CMK (cell line): ENCODE results near the gene EPB41L4A.
"Not testable (repeated sequence)": the region's sequence is repeated elsewhere in the genome, so short reads cannot be mapped to it uniquely, and the experiment has no call there.

Experiments
- DNase-seq: peaks from one replicate; pipeline ENCODE4 v3.0.0-alpha.2; 2010; ENCODE audit warnings: low read depth

The EPB41L4A gene

DNA sequence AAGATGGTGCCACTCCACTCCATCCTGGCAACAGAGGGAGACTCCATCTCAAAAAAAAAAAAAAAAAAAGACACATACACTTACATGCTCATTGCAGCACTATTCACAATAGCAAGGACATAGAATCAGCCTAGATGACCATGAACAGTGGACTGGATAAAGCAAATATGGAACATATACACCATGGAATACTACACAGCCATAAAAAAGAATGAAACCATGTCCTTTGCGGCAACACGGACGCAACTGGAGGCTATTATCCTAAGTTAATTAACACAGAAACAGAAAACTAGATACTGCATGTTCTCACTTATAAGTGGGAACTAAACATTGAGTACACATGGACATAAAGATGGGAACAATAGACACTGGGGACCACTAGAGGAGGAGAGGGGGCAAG, 210.9 kb downstream of the EPB41L4A start:
- not testable (repeated sequence) for DNase-seq

DNA sequence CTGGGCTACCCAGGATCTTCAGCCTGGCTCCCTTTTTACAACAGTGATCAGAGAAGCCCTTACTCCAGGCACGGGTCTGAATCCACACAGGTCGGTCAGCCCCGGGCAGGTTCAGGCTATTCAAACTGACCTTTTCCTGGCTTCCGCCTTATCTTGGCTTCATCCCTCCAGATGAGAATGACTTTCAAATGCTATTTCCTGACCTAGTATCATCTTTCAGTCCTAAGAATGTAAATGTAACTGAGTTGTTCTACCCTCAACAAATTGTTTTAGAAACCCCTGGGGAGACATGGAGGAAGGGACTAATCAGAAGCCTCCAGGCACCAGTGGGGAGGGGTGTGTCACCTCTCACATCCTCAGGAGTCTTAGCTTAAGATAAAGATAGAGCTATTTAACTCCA, 213.2 kb downstream of the EPB41L4A start:
- no peak for DNase-seq

DNA sequence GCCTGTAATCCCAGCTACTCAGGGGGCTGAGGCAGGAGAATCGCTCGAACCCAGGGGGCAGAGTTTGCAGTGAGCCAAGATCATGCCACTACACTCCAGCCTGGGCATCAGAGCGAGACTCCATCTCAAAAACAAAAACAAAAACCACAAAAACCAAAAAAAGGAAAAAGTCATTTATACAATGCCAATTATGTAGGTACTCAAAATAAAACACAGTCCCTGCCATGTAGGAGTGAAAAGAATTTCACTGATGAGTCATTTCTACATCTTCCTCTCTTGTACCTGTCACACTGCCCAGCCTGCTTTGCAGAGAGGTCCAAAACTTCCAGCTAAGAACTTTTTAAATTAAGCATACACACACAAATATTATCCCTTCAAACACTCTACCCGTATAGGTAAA, 215.8 kb downstream of the EPB41L4A start:
- no peak for DNase-seq

DNA sequence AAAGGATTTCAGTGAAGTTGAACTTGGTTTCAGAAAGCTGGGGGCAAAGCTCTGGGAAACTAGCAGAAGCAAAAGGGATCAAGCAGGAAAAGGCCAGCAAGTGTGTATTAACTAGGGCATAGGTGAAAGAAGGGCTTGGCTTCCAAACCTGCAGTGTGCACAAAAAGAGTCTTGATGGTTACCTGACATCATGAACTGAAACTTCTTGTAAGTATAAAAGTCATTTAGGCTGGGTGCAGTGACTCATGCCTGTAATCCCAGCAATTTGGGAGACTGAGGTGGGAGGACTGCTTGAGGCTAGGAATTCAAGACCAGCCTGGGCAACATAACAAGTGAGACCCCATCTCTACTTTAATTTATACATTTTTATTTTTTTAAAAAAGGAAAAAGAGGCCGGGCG, 216.4 kb downstream of the EPB41L4A start:
- no peak for DNase-seq

DNA sequence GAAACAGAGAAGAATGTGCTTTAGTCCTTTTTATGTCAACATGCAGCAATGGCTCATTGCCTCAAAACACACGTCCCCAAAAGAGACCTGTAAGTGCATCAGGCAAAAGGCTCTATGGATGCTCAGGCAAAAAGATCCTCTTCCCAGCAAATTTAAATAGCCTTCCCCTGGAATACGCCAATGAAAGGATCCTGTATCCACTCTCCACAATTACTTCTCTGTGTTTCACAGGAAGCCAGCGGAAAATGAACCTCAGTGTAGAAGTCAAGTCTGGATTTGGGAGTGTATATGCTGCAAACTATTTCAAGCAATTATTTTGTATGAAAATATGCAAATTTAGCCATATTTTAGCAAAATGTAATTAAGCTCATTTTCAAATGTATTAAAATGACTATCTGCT, 217.9 kb downstream of the EPB41L4A start:
- DNase-seq, result no peak

DNA sequence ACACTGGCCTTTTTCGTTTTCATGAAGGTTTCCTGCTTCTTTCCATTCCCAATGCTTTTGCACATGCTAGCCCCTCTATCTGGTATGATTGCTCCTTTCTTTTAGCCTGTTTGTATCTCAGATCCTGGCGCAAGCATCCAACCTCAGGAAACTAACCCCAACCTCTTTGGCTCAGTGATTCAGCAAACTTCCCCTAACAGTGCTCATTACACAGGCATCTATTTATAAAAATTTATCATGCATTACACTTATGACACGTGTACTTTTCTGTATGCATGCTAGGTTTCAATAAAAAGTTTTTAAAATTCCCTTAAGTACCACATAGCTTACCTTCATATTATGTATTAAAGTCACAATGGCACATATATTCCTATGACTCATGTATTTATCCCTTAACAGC, 218.9 kb downstream of the EPB41L4A start:
- no peak for DNase-seq

DNA sequence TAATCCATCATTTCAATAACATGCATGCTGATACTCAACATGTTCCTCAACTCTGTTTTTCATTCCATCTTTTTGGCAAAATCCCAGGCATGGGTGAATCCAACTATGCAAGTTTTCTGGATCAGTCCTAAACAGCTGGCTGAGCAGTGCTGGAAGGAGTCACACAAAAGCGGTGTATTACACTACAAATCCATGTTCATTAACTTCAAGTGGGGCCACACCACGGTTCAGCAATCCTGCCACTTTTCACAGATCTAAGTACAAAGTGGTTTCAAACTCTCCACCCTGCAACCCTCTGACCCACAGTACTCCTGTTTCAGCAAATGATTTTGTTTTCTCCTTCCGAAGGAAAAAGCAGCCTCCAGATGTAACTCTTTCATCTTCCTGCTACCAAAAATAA, 222.5 kb downstream of the EPB41L4A start:
- no peak for DNase-seq

DNA sequence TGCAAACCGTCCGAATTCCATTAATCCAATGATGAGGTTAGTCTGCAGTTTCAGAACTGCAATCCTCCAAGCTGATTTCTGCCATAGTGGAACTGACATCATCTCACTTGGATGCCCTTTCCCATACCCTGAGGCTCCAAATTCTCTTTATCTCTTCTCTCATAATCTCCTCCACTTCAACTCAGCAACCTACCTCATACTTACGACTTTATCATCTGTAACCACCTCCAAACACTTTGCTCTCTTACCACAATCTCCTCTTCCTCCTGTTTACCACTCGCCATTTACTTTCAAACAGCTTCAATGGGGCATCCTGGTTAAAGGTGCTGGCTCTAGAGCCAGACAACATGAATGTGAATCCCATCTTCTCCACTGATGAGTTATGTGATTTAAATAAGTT, 223.2 kb downstream of the EPB41L4A start:
- DNase-seq, result no peak

DNA sequence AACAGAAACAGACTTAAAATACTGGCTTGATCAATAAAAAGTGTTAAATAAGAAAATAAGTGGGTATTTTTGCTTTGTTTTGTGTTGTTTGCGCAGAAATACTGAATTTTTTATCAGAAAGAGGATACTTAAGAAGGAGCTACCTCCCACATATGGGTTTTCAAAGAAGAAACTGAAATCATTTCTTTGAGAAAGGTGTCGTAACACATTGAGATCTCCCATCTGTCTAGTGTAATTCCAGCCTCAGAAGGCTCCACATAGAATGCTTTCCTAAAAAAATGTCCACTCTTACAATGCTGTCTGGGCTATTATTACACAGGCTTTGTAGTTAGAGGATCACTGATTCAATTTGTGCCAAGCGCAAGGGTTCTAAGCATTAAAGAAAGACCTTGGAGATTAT, 226.2 kb downstream of the EPB41L4A start:
- DNase-seq, result no peak

DNA sequence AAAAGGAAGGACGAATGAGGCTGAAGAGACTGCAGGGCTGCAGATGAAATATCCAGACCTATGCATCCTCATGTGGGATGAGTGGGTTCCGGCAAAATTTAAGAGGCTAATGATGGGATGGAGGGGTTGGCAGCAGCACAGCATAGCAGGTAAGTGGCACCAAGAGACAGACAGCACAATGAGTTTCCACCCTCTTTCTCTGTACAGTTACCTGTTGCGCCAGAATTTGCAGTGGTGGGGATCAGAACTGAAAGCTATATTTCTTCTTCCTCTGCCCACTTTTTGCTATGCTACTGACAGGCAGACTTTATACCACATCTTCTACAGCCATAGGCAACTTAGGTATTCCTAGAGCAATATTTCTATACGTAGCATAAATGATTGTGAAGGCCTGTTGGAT, 227.0 kb downstream of the EPB41L4A start:
- DNase-seq, result no peak

DNA sequence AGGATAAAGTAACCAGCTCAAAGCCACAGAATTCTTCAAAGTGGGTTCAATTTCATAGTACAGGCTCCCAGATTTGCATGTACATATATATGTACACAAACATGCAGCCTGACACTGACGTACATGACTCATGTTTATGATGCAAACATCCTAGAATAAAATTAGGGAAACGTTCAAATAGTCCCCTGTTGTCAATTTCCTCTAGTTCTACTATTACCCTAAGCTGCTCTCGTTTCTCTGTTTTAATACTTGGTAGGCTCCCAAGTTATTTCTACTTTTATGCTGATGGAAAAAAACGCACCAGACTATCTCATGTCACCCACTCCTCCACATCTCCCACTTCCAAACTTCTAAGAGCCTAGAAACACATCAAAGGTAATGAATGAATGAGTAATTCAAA, 229.7 kb downstream of the EPB41L4A start:
- DNase-seq, result no peak

DNA sequence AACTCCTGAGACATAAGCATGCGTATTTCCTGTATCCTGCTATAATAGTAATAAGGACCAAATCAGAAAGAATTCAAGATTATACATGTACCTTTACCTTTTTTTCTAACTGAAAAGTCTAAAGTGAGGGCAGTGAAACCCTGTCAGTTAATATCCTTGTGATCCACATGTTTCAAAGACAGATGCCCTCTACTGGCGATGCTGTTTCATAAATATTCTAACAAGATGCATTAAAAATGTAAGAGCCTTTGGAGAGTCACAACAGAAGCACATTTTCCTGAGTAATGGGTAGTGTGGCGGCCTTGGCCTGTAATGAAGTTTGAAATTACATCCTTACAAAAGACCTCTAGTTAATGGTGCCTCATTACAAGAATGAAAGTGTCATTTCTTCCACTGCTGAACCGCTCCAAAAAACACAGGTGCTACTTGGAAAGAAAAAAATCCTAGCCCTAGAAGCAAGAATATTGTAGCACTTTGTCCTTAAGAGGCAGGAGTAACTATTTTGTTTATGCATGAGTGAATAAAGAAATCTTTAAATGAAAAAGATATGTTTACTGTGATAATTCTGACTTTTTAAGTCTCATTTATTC, 232.6 kb downstream of the EPB41L4A start:
- DNase-seq, result peak; percentile 17

DNA sequence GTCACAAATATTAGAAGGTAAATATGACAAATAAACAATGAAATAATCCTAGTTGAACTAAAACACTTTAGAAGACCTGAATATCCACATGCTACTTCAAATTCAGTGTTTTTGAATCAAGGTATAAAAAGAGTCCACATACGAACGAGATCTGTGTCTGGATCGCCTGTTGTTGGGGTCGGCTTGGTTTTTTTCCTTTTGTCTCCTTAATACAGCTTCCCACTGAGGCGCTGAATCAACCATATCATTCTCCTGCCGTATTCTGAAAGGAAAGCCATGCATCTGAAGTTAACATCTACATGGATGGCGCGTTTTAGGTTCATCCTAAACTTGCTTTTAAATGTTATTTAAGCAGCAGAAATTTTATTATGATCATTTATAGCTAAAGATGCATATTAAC, 235.2 kb downstream of the EPB41L4A start:
- no peak for DNase-seq

DNA sequence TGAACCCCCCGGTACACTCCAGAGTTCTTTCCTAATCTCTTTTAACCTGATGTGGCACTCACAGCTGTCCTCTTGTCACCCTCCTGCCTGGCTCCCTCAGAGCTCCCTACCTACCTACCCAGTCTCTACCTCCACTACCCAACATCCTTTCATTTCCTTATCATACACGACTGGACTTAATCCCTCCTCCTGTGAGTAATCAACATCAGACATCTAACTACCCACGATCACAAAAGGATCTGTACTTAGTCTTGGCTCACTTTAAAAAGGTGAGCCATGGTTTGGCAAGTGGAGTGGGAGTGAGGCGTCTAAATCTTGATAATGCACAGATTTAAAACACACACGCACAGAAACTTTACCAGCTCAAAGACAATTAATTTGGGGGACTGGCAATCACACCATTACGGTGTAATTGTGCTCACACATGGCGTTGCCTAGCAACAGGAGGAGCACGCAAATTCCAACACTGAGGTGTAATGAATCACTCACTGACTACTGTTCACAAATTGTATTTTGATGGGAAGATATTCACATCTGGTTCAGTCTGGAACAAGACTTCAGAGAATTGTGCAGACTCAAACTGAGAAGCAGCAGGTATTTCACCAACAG, 235.9 kb downstream of the EPB41L4A start:
- no peak for DNase-seq

DNA sequence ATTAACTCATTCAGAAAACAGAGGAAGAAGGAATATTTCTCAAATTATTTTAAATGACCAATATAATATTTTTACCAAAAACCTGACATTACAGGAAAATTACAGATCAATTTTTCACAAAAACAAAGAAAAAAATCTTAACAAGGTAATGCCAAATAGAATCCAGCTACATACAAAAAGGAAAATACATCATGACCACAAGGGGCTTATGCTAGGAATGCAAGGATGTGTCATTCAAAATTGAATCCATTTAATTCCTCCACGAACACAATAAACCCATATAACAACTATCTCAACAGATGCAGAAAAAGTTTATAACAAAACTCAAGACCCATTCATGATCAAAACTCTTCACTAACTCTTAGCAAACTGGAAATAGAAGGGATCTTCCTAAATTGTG, 239.8 kb downstream of the EPB41L4A start:
- DNase-seq, result no peak

DNA sequence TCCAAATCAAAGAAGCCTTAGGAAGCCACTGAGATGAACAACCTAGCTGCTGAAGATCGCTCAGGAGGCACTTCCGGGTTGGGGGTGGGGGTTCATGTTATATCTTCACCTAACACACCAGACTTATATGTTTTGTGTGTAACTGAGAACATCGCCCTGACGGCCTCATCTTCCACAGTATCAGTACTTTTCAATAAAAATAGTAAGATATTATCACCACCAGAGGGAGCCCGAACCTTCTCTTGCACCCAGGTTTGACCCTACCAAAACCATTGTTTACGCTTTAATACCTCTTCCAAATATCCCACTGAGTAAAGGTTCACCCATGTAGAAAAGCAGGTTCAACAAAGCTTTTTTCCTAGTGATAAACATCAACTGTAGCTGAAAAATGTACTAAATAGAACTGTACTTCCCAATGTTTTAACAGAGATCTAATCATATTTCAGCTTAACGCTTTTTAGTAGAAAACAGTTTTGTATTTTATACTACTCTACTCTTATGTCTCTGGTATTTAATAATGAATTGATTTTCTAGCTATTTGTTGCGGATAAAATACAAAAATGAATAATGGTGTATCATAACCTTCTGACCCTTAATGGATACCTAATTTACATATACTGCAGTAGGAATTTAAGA, 244.0 kb downstream of the EPB41L4A start:
- peak; percentile 24 for DNase-seq

DNA sequence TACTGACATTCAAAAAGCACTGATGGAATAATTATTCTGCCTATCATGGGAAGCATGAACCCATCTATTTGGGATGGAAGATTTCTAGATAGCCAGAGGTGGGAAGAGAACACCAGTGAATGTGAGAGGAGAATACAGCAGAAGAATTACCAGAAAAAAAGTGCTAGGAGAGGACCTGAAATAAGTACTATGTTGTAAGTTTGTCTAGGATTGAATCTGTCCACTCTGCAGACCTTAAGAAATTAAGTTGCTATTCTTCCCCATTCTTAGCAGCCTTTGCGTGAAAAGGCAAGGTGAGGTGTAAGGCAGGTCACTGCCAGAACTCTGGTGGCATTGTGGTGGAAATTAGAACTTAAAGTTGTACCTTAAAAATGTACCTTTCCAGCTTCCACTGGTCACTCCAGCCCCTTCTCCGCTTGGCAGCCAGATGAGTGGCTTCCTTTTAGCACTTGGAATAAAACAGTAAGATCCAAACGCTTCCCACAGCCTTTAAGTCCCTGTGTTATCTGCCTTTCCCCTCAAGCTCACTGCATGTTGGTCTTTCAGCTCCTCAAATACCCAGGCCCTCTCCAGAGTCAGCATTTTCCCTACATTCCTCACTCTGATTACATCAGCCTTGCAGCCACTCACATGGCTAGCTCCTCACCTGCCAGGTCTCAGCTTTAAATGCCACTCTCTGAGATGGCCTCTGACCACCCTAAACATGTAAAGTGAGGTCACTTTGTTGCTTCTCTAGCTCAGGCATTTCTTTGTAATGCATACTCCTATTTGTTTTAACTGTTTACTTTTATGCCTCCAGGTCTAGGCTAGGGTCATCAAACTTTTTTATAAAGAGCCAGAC, 253.0 kb downstream of the EPB41L4A start:
- no peak for DNase-seq

DNA sequence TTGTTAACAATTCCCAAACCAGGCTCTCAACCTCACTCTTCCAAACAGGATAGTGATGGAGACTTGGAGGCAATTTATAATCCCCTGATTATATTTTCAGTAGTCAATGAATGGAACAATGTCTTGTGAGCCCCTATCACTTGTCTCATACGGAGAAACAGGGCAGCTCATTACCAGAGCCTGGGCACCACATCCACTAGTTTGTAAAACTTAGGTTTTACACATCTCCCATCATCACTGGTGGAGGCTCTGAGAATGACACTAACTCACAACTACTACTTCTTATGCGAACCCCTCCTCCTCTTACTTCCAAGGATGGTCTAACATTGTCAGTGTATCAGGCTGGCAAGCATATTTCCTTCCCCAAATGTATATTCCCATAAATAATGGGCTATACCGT, 253.7 kb downstream of the EPB41L4A start:
- DNase-seq, result no peak

DNA sequence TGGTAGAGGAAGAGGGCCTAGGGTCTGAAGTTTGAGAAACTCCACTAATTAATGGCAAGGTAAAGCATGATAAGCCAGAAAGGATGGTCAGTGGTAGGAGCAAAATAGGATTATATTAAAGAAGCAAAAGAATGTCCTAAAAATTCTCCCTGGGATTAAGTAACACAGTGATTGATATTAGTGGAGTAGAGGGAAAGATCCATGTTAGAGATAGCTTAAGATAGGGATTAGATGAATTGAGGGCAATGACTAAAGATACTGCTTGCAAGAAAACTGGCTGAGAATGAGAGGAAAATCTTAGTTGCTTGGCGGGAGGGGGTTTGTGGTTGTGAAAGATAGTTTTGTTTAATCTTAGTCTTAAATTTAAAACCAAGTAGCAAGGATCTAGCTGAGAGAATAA, 255.6 kb downstream of the EPB41L4A start:
- DNase-seq, result no peak

DNA sequence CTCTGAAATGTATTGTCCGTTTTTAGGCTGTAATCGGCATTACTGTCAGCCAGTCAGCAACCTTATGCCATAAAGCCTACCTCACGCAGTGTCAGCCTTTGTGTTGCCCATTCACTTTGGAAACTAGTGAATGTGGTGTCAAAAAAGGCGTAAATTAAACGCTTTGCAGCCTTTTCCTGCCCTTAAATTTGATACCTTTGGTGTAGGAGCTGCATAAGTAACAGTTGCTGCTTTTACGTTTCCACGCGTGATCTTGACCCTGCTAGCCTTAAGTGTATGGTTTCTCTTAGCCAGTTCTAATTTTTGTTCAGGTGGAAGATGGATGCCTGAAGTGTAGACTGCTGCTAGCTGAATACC, 257.7 kb downstream of the EPB41L4A start:
- no peak for DNase-seq

DNA sequence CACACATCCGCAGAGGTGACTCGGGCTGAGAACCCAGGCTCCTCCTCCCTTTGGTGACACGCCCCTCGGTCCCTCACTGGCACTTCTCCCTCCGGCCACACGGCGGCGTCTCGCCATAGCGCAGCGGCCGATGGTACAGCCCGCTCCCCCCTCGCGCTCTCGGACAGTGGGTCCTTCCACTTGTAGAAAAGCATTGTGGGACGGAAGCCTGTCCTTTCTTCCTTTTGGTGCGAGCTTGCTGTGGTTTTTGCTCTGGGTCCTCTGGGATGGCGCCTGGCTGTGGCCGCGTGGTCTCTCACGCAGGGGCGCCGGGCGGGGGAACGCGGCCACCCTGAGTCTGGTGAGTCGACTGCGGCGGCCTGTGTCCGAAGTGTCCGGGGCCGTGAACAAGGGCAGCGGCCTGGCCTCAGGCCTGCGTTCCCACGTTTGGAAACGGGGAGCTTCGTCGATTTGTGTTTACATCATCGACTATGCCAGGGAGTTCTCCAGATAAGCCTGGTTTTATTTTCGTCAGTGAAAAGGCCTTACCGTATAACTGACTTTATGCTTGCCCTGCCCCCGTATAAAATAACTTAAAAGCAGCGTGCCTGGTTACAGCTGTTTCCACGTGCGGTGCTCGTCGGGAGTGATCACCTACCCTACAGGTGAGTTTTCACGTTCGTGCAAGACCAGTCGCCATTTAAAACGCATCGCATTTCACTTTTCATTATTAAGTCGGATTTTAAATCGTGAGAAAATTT, 258.3 kb downstream of the EPB41L4A start:
- peak; percentile 76 for DNase-seq

DNA sequence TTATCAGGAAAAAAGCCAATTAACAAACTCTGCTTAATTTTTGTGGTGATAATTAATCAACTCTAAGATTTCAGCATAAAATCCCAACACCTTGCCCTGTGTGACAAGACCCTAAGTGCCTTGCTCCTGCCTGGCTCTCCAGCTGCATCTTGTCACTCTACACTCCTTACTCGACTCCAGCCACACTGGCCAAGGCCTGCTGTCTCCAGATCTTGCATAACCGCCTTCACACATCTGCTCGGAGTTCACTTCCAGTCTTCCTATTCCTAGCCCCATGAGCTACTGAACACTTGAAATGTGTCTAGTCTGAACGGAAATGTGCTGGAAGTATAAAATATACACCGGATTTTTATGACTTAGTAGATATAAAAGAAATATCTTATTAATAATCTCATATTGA, 259.6 kb downstream of the EPB41L4A start:
- no peak for DNase-seq
